Fibroblast of the aortic adventitia (primary cell): ENCODE results near the gene PRKCA. TPM values are rescaled to one million over a fixed set of nuclear protein-coding genes. Genes with fewer than 3 reads are reported as not detected.
A peak's percentile ranks its signal among the peaks of the same experiment; 100 is the strongest.
"Not testable (repeated sequence)": the region's sequence is repeated elsewhere in the genome, so short reads cannot be mapped to it uniquely, and the experiment has no call there.

Experiments used
- DNase-seq: peaks from one replicate; pipeline ENCODE4 v3.0.0-alpha.2; 2010; ENCODE audit warnings: low read depth
- H3K4me3 ChIP-seq: 2 replicates; pipeline ENCODE4 v1.5.1; 2011; ENCODE audit warnings: low read depth, mild to moderate bottlenecking, control low read depth, low read length, moderate library complexity
- total RNA-seq: library from RNA; depleted of rRNA; stranded (reverse); fragments of >200 nt; gene quantifications from 2 replicates; pipeline ENCODE4 v1.2.3, GENCODE V29; 2012; ENCODE audit warnings: low replicate concordance
- TF ChIP-seq, protein P1 (sequence below): IDR thresholded peaks from 2 replicates; pipeline ENCODE4 v1.5.1; 2011; ENCODE audit warnings: mild to moderate bottlenecking, low read length, control low read depth, inconsistent platforms; ENCODE audit not compliant: insufficient read depth

PRKCA gene
- total RNA-seq: 14.1 and 43.7 TPM in 2 replicates

- peak; percentile 70 for DNase-seq
- H3K4me3 ChIP-seq: peak within 1 kb of the TSS; percentile 89
- TF ChIP-seq, protein P1, sequence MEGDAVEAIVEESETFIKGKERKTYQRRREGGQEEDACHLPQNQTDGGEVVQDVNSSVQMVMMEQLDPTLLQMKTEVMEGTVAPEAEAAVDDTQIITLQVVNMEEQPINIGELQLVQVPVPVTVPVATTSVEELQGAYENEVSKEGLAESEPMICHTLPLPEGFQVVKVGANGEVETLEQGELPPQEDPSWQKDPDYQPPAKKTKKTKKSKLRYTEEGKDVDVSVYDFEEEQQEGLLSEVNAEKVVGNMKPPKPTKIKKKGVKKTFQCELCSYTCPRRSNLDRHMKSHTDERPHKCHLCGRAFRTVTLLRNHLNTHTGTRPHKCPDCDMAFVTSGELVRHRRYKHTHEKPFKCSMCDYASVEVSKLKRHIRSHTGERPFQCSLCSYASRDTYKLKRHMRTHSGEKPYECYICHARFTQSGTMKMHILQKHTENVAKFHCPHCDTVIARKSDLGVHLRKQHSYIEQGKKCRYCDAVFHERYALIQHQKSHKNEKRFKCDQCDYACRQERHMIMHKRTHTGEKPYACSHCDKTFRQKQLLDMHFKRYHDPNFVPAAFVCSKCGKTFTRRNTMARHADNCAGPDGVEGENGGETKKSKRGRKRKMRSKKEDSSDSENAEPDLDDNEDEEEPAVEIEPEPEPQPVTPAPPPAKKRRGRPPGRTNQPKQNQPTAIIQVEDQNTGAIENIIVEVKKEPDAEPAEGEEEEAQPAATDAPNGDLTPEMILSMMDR: no peak
Observed at GRCh38 chr17:66301864-66302741, at the start of gene PRKCA. PRKCA (plus strand) TSS chr17:66302613.

- not testable (repeated sequence) for DNase-seq, H3K4me3 ChIP-seq
Observed at GRCh38 chr17:66253458-66253857, 49.0 kb upstream of the PRKCA start.

DNA sequence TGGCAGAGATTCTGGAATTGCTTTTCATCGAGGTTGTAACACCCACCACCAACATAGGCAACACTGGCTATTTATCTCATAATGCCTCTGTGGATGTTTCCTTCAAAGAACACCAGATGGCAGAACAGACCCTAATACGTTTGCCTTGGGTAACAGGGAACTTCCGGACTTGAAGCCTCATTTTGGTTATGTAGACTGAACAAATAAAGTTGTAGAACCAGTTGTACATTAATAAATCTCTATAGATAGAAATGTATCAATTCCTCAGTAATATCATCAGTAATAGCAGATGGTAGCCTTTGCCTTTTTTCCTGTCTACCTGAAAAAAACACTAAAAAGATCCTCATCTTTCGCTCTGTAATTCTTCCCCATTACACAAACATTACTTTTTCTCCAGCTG, 47.3 kb upstream of the PRKCA start:
- TF ChIP-seq, protein P1: peak; percentile 76
- H3K4me3 ChIP-seq: no peak overlapping the region
- peak; percentile 90 for DNase-seq

GRCh38 chr17:66255527-66255971, 46.9 kb upstream of the PRKCA start:
- TF ChIP-seq, protein P1: no peak
- DNase-seq: no peak
- no peak overlapping the region for H3K4me3 ChIP-seq

- TF ChIP-seq, protein P1: no peak
- no peak for DNase-seq
- H3K4me3 ChIP-seq: no peak overlapping the region
Observed at GRCh38 chr17:66260275-66260674, 42.1 kb upstream of the PRKCA start.

- H3K4me3 ChIP-seq: no peak overlapping the region
- TF ChIP-seq, protein P1: no peak
- DNase-seq: no peak
Observed at GRCh38 chr17:66260688-66261087, 41.7 kb upstream of the PRKCA start.

- no peak for DNase-seq
- no peak overlapping the region for H3K4me3 ChIP-seq
- TF ChIP-seq, protein P1: no peak
Observed at GRCh38 chr17:66262767-66263166, 39.6 kb upstream of the PRKCA start.
